ENCODE data around the gene GLUL. TPM values are rescaled to one million over a fixed set of nuclear protein-coding genes. Genes with fewer than 3 reads are reported as not detected.

Gene GLUL
- total and polyA plus RNA-seq, 12 donors, result 131 to 787 (median 409) TPM

- H3K4me1 ChIP-seq, result peaks cover 0 to 20% (median 3%) of the 10 kb centered on the region in 9 donors
- no peaks in the 10 kb centered on the region for H3K9me3 ChIP-seq
- no peaks in the 10 kb centered on the region for H3K27me3 ChIP-seq
- DNase-seq, result no peak
- no peak for ATAC-seq
- H3K36me3 ChIP-seq, result no peaks in the 10 kb centered on the region
- TF ChIP-seq, protein P1, sequence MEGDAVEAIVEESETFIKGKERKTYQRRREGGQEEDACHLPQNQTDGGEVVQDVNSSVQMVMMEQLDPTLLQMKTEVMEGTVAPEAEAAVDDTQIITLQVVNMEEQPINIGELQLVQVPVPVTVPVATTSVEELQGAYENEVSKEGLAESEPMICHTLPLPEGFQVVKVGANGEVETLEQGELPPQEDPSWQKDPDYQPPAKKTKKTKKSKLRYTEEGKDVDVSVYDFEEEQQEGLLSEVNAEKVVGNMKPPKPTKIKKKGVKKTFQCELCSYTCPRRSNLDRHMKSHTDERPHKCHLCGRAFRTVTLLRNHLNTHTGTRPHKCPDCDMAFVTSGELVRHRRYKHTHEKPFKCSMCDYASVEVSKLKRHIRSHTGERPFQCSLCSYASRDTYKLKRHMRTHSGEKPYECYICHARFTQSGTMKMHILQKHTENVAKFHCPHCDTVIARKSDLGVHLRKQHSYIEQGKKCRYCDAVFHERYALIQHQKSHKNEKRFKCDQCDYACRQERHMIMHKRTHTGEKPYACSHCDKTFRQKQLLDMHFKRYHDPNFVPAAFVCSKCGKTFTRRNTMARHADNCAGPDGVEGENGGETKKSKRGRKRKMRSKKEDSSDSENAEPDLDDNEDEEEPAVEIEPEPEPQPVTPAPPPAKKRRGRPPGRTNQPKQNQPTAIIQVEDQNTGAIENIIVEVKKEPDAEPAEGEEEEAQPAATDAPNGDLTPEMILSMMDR (IDR thresholded peaks at IDR 0.05), result no peak
- intact Hi-C loops (cut with DNase I), result no loop called here
- 73 to 79% methylated on average over 1 of the region's 1 CpG for WGBS, 2 donors
- H3K4me3 ChIP-seq, result no peak overlapping the region
- H3K27ac ChIP-seq, result peak overlapping the region in 1 of 10 donors; percentile 20
Measured at GRCh38 chr1:182351790-182352364, 39.7 kb downstream of the GLUL start.

- intact Hi-C loops (cut with DNase I), result no loop called here
- 83 to 86% methylated on average over 2 of the region's 2 CpGs for WGBS, 2 donors
- Histone ChIP-seq H3K27ac (peak overlapping the region in 1 of 10 donors; percentile 85), H3K27me3 (no peaks in the 10 kb centered on the region), H3K9me3 (no peaks in the 10 kb centered on the region), H3K36me3 (no peaks in the 10 kb centered on the region), H3K4me3 (no peak overlapping the region), H3K4me1 (peaks cover 0 to 20% (median 3%) of the 10 kb centered on the region in 9 donors)
- TF ChIP-seq, protein P1 (IDR thresholded peaks at IDR 0.05), result no peak
- peak in 5 of 8 donors; percentile 29 to 70 (median 61) for ATAC-seq
- DNase-seq, result no peak
Measured at GRCh38 chr1:182350839-182351238, 40.8 kb downstream of the GLUL start.

DNA sequence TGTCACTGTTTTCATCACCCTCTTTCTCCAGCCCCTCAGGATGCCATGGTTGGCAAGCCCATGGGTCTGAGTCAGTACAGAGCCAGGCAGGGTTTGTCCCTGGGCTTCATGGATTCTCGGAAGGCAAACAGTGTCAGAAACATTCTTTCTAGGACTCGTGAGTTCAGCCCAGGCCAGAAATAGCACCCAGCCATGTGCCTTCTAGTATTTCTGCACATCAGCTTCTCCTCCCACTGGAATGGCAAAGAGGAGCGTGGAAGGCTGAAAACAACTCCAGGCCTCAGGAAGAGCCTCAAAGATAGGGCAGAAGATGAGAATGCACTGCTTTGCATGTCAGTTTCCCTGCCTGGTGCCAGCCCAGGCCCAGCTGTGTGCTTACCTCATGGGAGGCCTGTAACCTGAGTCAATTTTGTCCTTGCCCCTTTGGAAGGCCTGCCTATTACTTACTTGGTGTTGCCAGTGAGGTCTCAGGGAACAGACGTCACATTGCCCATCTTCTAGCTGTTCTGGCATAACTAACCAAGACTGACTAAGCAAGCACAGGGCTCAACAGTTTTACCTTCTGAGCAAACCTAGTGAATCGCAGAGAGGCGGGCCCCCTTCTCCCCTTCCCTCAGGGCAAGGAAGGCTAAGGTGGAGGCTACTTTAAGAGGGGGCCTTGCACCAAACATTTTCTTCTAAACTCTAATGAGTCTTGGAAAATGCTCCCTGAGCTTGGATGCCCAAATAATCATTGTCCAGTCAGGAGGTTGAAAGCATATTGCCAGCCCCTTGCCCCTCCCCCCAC is 42.4 kb downstream of the GLUL start:
- H3K4me1 ChIP-seq, result peaks cover 0 to 20% (median 3%) of the 10 kb centered on the region in 9 donors
- no peaks in the 10 kb centered on the region for H3K9me3 ChIP-seq
- 62 to 69% methylated on average over 6 of the region's 6 CpGs for WGBS, 2 donors
- ATAC-seq (peak; percentile 76 to 98 (median 95)), DNase-seq (peak; percentile 18 to 71)
- peak overlapping the region in 9 of 10 donors; percentile 23 to 87 (median 80) for H3K27ac ChIP-seq
- TF ChIP-seq, protein P1 (IDR thresholded peaks at IDR 0.05), result no peak
- H3K4me3 ChIP-seq, result no peak overlapping the region
- no peaks in the 10 kb centered on the region for H3K27me3 ChIP-seq
- intact Hi-C loops (cut with DNase I), result loop anchor here in 2 of 10 donors (2.0 to 5.0 kb wide), 2 partner anchors 42 to 43 kb away; partner anchors contain the start of gene GLUL (in 2 of the 2)
- no peaks in the 10 kb centered on the region for H3K36me3 ChIP-seq

DNA sequence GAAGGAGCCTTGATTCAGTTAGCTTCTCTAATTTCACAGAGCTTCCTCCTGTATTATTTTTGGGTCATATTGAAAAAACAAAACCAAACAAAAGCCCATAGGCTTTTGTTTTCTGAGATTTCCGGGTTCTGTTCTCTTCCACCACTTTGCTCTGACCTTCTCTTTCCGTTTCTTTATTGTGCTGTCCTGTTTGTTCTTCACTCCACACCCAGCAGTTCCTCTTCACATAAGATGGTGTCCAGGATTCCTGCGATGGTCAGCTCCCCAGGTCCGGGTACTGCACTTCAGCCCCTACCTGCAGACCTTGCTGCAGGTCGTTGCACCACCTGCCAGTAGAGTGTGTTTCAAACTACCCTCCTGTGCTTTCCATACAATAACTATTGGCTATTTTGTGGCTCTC is 44.6 kb downstream of the GLUL start:
- intact Hi-C loops (cut with DNase I), result loop anchor here in 1 of 10 donors (5.0 kb wide), 1 partner anchor 45 kb away; the partner anchor contains the start of gene GLUL
- TF ChIP-seq, protein P1 (IDR thresholded peaks at IDR 0.05), result no peak
- no peaks in the 10 kb centered on the region for H3K9me3 ChIP-seq
- no peaks in the 10 kb centered on the region for H3K36me3 ChIP-seq
- DNase-seq (no peak), ATAC-seq (no peak)
- H3K4me1 ChIP-seq, result peaks cover 0 to 20% (median 3%) of the 10 kb centered on the region in 9 donors
- H3K27ac ChIP-seq, result no peak overlapping the region
- no peak overlapping the region for H3K4me3 ChIP-seq
- no peaks in the 10 kb centered on the region for H3K27me3 ChIP-seq
- 82 to 83% methylated on average over 5 of the region's 5 CpGs for WGBS, 2 donors

All from heart right ventricle (tissue), 16 donors.